CD4-positive, alpha-beta T cell treated with Interleukin-17A for 1 hour (primary cell): ENCODE data around the gene WDPCP.
"Not testable (repeated sequence)": the region's sequence is repeated elsewhere in the genome, so short reads cannot be mapped to it uniquely, and the experiment has no call there.

ENCODE experiments used
- DNase-seq: peaks from one replicate; pipeline ENCODE4 v3.0.0-alpha.2; 2020

Gene WDPCP

GRCh38 chr2:63192889-63193774 is 395.1 kb downstream of the WDPCP start:
- no peak for DNase-seq

GRCh38 chr2:63192169-63192888 is 395.9 kb downstream of the WDPCP start:
- DNase-seq = no peak

- no peak for DNase-seq
These were observed 399.3 kb downstream of the WDPCP start for GRCh38 chr2:63189026-63189425.

GRCh38 chr2:63186331-63186730 is 401.9 kb downstream of the WDPCP start:
- DNase-seq = no peak

GRCh38 chr2:63163161-63163820 is 425.0 kb downstream of the WDPCP start:
- no peak for DNase-seq

GRCh38 chr2:63159262-63159661 is 429.0 kb downstream of the WDPCP start:
- no peak for DNase-seq

GRCh38 chr2:63136683-63137082 is 451.6 kb downstream of the WDPCP start:
- not testable (repeated sequence) for DNase-seq

GRCh38 chr2:63132020-63132419 is 456.3 kb downstream of the WDPCP start:
- DNase-seq = no peak

GRCh38 chr2:63131196-63131595 is 457.1 kb downstream of the WDPCP start:
- no peak for DNase-seq

- DNase-seq = no peak
These were observed 460.7 kb downstream of the WDPCP start for GRCh38 chr2:63127594-63127993.

GRCh38 chr2:63124850-63125249 is 463.4 kb downstream of the WDPCP start:
- DNase-seq = no peak

GRCh38 chr2:63124218-63124617 is 464.1 kb downstream of the WDPCP start:
- no peak for DNase-seq

- DNase-seq = no peak
These were observed 465.4 kb downstream of the WDPCP start for GRCh38 chr2:63122921-63123320.

- DNase-seq = no peak
These were observed 467.0 kb downstream of the WDPCP start for GRCh38 chr2:63121055-63121834.

GRCh38 chr2:63118821-63119220 is 469.5 kb downstream of the WDPCP start:
- no peak for DNase-seq

- DNase-seq = no peak
These were observed 483.8 kb downstream of the WDPCP start for GRCh38 chr2:63104482-63104881.

GRCh38 chr2:63101954-63102353 is 486.3 kb downstream of the WDPCP start:
- no peak for DNase-seq

- DNase-seq = no peak
These were observed 489.2 kb downstream of the WDPCP start for GRCh38 chr2:63099032-63099431.

- no peak for DNase-seq
These were observed 491.8 kb downstream of the WDPCP start for GRCh38 chr2:63096491-63096890.

- DNase-seq = no peak
These were observed 494.8 kb downstream of the WDPCP start for GRCh38 chr2:63093502-63093901.

- DNase-seq = no peak
These were observed 495.4 kb downstream of the WDPCP start for GRCh38 chr2:63092857-63093256.

- no peak for DNase-seq
These were observed 495.9 kb downstream of the WDPCP start for GRCh38 chr2:63092401-63092800.

- DNase-seq = no peak
These were observed 501.6 kb downstream of the WDPCP start for GRCh38 chr2:63086687-63087086.
